HL-60 (cell line): ENCODE data around the gene CLDN8.

Source experiments
- CTCF ChIP-seq: IDR thresholded peaks from one replicate; pipeline ENCODE4 v1.5.1; 2011; ENCODE audit warnings: low read length, control low read depth, inconsistent platforms; ENCODE audit not compliant: insufficient read depth
- POLR2AphosphoS5 ChIP-seq: IDR thresholded peaks from 2 replicates; pipeline ENCODE4 v1.6.1; 2012; ENCODE audit warnings: low read depth
- REST ChIP-seq: IDR thresholded peaks from 2 replicates; pipeline ENCODE4 v1.6.1; 2012; ENCODE audit warnings: low read depth; ENCODE audit not compliant: insufficient replicate concordance

- no peak for TF ChIP-seq POLR2AphosphoS5
- TF ChIP-seq CTCF: no peak
- TF ChIP-seq REST: no peak
These were observed 24.8 kb upstream of the CLDN8 start for GRCh38 chr21:30240661-30241060.
